ENCODE measurements around the gene ADAMTSL3. TPM values are rescaled to one million over a fixed set of nuclear protein-coding genes. Genes with fewer than 3 reads are reported as not detected.

ADAMTSL3 gene
- total and polyA plus RNA-seq, 4 donors = 0.85 to 58.2 (median 7.9) TPM

GRCh38 chr15:83955806-83956265 lies 301.9 kb downstream of the ADAMTSL3 start:
- peaks cover 0 to 8% (median 0%) of the 10 kb centered on the region in 5 donors for H3K4me1 ChIP-seq (ENCODE audit: control insufficient read depth in 5 of 5, insufficient read depth in 5 of 5, low read length in 5 of 5)
- whole genome bisulfite sequencing, 2 donors = 78 to 83% methylated on average over 1 of the region's 1 CpG

GRCh38 chr15:83956887-83957286 lies 303.0 kb downstream of the ADAMTSL3 start:
- DNase-seq (no peak), ATAC-seq (ENCODE audit: insufficient read depth, low FRiP score) (no peak)
- 82 to 83% methylated on average over 4 of the region's 4 CpGs for WGBS, 2 donors
- Histone ChIP-seq H3K27ac (ENCODE audit: low read depth in 1 of 2, low read length in 1 of 2) (no peak overlapping the region), H3K27me3 (ENCODE audit: control insufficient read depth in 3 of 3, insufficient read depth in 3 of 3, low read length in 2 of 3) (no peaks in the 10 kb centered on the region), H3K9ac (ENCODE audit: insufficient read depth in 1 of 2, low read length in 2 of 2) (no peak overlapping the region), H3K36me3 (ENCODE audit: control insufficient read depth in 4 of 4, insufficient read depth in 4 of 4, low read length in 4 of 4) (peaks cover 0 to 4% (median 0%) of the 10 kb centered on the region in 4 donors), H3K9me3 (ENCODE audit: control insufficient read depth in 4 of 4, insufficient read depth in 3 of 4, low read length in 3 of 4) (no peaks in the 10 kb centered on the region), H3K4me1 (ENCODE audit: control insufficient read depth in 5 of 5, insufficient read depth in 5 of 5, low read length in 5 of 5) (peaks cover 0 to 8% (median 0%) of the 10 kb centered on the region in 5 donors), H3K4me3 (no peak overlapping the region)
- TF ChIP-seq CTCF (IDR thresholded peaks at IDR 0.05; ENCODE audit: control extremely low read depth, extremely low read depth) = no peak

More at GRCh38 chr15:83955806-83956265, 301.9 kb downstream of the ADAMTSL3 start:
- DNase-seq = no peak
- peaks cover 0 to 4% (median 0%) of the 10 kb centered on the region in 4 donors for H3K36me3 ChIP-seq (ENCODE audit: control insufficient read depth in 4 of 4, insufficient read depth in 4 of 4, low read length in 4 of 4)
- no peak for ATAC-seq (ENCODE audit: insufficient read depth, low FRiP score)
- no peaks in the 10 kb centered on the region for H3K27me3 ChIP-seq (ENCODE audit: control insufficient read depth in 3 of 3, insufficient read depth in 3 of 3, low read length in 2 of 3)
- no peak overlapping the region for H3K4me3 ChIP-seq
- H3K27ac ChIP-seq (ENCODE audit: low read depth in 1 of 2, low read length in 1 of 2) = no peak overlapping the region
- H3K9ac ChIP-seq (ENCODE audit: insufficient read depth in 1 of 2, low read length in 2 of 2) = no peak overlapping the region
- H3K9me3 ChIP-seq (ENCODE audit: control insufficient read depth in 4 of 4, insufficient read depth in 3 of 4, low read length in 3 of 4) = no peaks in the 10 kb centered on the region
- TF ChIP-seq CTCF (IDR thresholded peaks at IDR 0.05; ENCODE audit: control extremely low read depth, extremely low read depth) = no peak

GRCh38 chr15:83959477-83959876 lies 305.6 kb downstream of the ADAMTSL3 start:
- H3K9ac ChIP-seq (ENCODE audit: insufficient read depth in 1 of 2, low read length in 2 of 2) = no peak overlapping the region
- H3K27me3 ChIP-seq (ENCODE audit: control insufficient read depth in 3 of 3, insufficient read depth in 3 of 3, low read length in 2 of 3) = no peaks in the 10 kb centered on the region
- peaks cover 0 to 8% (median 0%) of the 10 kb centered on the region in 5 donors for H3K4me1 ChIP-seq (ENCODE audit: control insufficient read depth in 5 of 5, insufficient read depth in 5 of 5, low read length in 5 of 5)
- WGBS, 2 donors = 75 to 87% methylated on average over 2 of the region's 2 CpGs
- no peak overlapping the region for H3K27ac ChIP-seq (ENCODE audit: low read depth in 1 of 2, low read length in 1 of 2)
- H3K36me3 ChIP-seq (ENCODE audit: control insufficient read depth in 4 of 4, insufficient read depth in 4 of 4, low read length in 4 of 4) = peaks cover 0 to 4% (median 0%) of the 10 kb centered on the region in 4 donors
- no peak for DNase-seq
- TF ChIP-seq CTCF (IDR thresholded peaks at IDR 0.05; ENCODE audit: control extremely low read depth, extremely low read depth) = no peak
- peaks cover 0 to 7% (median 0%) of the 10 kb centered on the region in 4 donors for H3K9me3 ChIP-seq (ENCODE audit: control insufficient read depth in 4 of 4, insufficient read depth in 3 of 4, low read length in 3 of 4)
- no peak overlapping the region for H3K4me3 ChIP-seq
- no peak for ATAC-seq (ENCODE audit: insufficient read depth, low FRiP score)

Measured in lung (tissue), 12 donors.